OCI-LY7 (cell line): ENCODE measurements around the gene CFAP157. TPM values are rescaled to one million over a fixed set of nuclear protein-coding genes. Genes with fewer than 3 reads are reported as not detected.

Experiments
- BruUV-seq: library from RNA; stranded (reverse); fragments of 400-500 nt; replicated peaks from 2 replicates; lab custom pipeline; 2021; lab: Mats Ljungman, UMichigan
- CTCF ChIA-PET: fragments of 300-600 bp; sonication (Branson Sonifier 250); formaldehyde crosslinking; loops from one replicate; lab custom pipeline; 2022; ENCODE audit warnings: antibody characterized with exemption; ENCODE audit not compliant: unreplicated experiment; lab: Charles Lee
- POLR2A ChIA-PET: fragments of 300-600 bp; sonication (Branson Sonifier 250); formaldehyde crosslinking; loops from one replicate; lab custom pipeline; 2022; ENCODE audit warnings: antibody characterized with exemption; lab: Charles Lee
- DNase-seq: peaks from one replicate; pipeline ENCODE4 v3.0.0-alpha.2; 2015; ENCODE audit warnings: low spot score
- H2AFZ ChIP-seq: fragments of 200-600 bp; sonication (generic), shearing (Covaris generic); 2 replicates; pipeline ENCODE4 v1.6.1; 2014; ENCODE audit warnings: mild to moderate bottlenecking, antibody characterized with exemption, low read length, moderate library complexity
- H3K27ac ChIP-seq: fragments of 200-600 bp; sonication (generic); 2 replicates; pipeline ENCODE4 v1.5.1; 2014; ENCODE audit warnings: mixed run types, low read depth, mild to moderate bottlenecking, moderate library complexity, low read length, inconsistent platforms; ENCODE audit not compliant: poor library complexity, severe bottlenecking
- H3K36me3 ChIP-seq: fragments of 200-600 bp; sonication (generic); 2 replicates; pipeline ENCODE4 v1.6.1; 2014; ENCODE audit warnings: mild to moderate bottlenecking, antibody characterized with exemption, low read length, moderate library complexity, mixed read lengths; ENCODE audit not compliant: insufficient read depth
- H3K4me1 ChIP-seq: fragments of 200-600 bp; sonication (generic); 2 replicates; pipeline ENCODE4 v1.5.1; 2014; ENCODE audit warnings: mild to moderate bottlenecking, low read length; ENCODE audit not compliant: insufficient read depth, poor library complexity, severe bottlenecking
- H3K4me2 ChIP-seq: fragments of 200-600 bp; sonication (generic); 2 replicates; pipeline ENCODE4 v1.6.1; 2014; ENCODE audit warnings: mild to moderate bottlenecking, low read length
- H3K4me3 ChIP-seq: fragments of 200-600 bp; sonication (generic); 2 replicates; pipeline ENCODE4 v1.5.1; 2014; ENCODE audit warnings: mild to moderate bottlenecking, low read depth, low read length; ENCODE audit not compliant: poor library complexity, severe bottlenecking
- H3K79me2 ChIP-seq: fragments of 200-600 bp; sonication (generic); 2 replicates; pipeline ENCODE4 v1.6.1; 2016; ENCODE audit warnings: low read depth, mild to moderate bottlenecking, low read length, moderate library complexity, mixed read lengths; ENCODE audit not compliant: insufficient read depth
- H3K9me2 ChIP-seq: fragments of 200-600 bp; sonication (generic); 2 replicates; pipeline ENCODE4 v1.6.1; 2016; ENCODE audit warnings: mild to moderate bottlenecking, low read length, mixed read lengths; ENCODE audit not compliant: insufficient read depth
- H3K9me3 ChIP-seq: fragments of 200-600 bp; sonication (generic); 2 replicates; pipeline ENCODE4 v1.6.1; 2014; ENCODE audit warnings: mild to moderate bottlenecking, mixed run types, low read length, mixed read lengths
- H4K20me1 ChIP-seq: fragments of 200-600 bp; sonication (generic); 2 replicates; pipeline ENCODE4 v1.6.1; 2014; ENCODE audit warnings: mild to moderate bottlenecking, antibody characterized with exemption, low read length, moderate library complexity, mixed read lengths; ENCODE audit not compliant: insufficient read depth
- CTCF ChIP-seq: fragments of 200-600 bp; sonication (generic); conservative IDR thresholded peaks from 2 replicates; pipeline ENCODE4 v1.5.1; 2014; ENCODE audit warnings: mild to moderate bottlenecking, antibody characterized with exemption, low read length, moderate library complexity, mixed read lengths
- EZH2phosphoT487 ChIP-seq: fragments of 200-600 bp; sonication (generic); IDR thresholded peaks from 2 replicates; pipeline ENCODE4 v1.6.1; 2018; ENCODE audit warnings: low read depth, borderline replicate concordance, mild to moderate bottlenecking, mixed run types, antibody characterized with exemption, low read length, moderate library complexity, mixed read lengths
- intact Hi-C: fragments of 100-400 bp; cut with micrococcal nuclease; formaldehyde crosslinking; loops from one replicate; pipeline ENCODE4 v1.10.0; 2022; ENCODE audit not compliant: unreplicated experiment
- total RNA-seq, 2 experiments: library from RNA; depleted of rRNA in 1 of 2; stranded (reverse); fragments of >200 nt in 1 of 2; shearing (Covaris generic) in 1 of 2; gene quantifications; 2 replicates each; pipeline ENCODE4 v1.2.3, GENCODE V29; 2014 to 2022

CFAP157 gene
- total RNA-seq, 2 experiments from 2014 or later, result 0.13 to 0.22 TPM

GRCh38 chr9:127723013-127723412 is 16.2 kb downstream of the CFAP157 start:
- Histone ChIP-seq H3K27ac (no peak overlapping the region), H3K9me2 (no peaks in the 10 kb centered on the region), H3K4me2 (no peak overlapping the region), H2AFZ (no peak overlapping the region), H3K9me3 (no peaks in the 10 kb centered on the region), H3K4me3 (no peak overlapping the region), H3K4me1 (peaks cover 11% of the 10 kb centered on the region), H3K36me3 (no peaks in the 10 kb centered on the region), H4K20me1 (no peaks in the 10 kb centered on the region), H3K79me2 (no peaks in the 10 kb centered on the region)
- ChIA-PET POLR2A (interaction anchor here (1.4 kb wide), 1 partner anchor 14 kb away, joined by 3 read pairs; no protein-coding TSS in a partner anchor), CTCF (no interaction called here)
- intact Hi-C loops, result no loop called here
- no peak for DNase-seq
- TF ChIP-seq CTCF (no peak), EZH2phosphoT487 (no peak)
- no TSS peak for BruUV-seq

- Histone ChIP-seq H3K27ac (no peak overlapping the region), H3K9me3 (no peaks in the 10 kb centered on the region), H3K4me1 (peaks cover 11% of the 10 kb centered on the region), H4K20me1 (no peaks in the 10 kb centered on the region), H3K4me2 (no peak overlapping the region), H3K4me3 (no peak overlapping the region), H3K9me2 (no peaks in the 10 kb centered on the region), H3K36me3 (no peaks in the 10 kb centered on the region), H3K79me2 (no peaks in the 10 kb centered on the region), H2AFZ (no peak overlapping the region)
- CTCF ChIA-PET, result no interaction called here
- BruUV-seq, result no TSS peak
- DNase-seq, result no peak
- POLR2A ChIA-PET, result no interaction called here
- intact Hi-C loops, result no loop called here
- no peak for TF ChIP-seq EZH2phosphoT487
- TF ChIP-seq CTCF, result no peak
Observed at GRCh38 chr9:127723444-127723843, 16.7 kb downstream of the CFAP157 start.

DNA sequence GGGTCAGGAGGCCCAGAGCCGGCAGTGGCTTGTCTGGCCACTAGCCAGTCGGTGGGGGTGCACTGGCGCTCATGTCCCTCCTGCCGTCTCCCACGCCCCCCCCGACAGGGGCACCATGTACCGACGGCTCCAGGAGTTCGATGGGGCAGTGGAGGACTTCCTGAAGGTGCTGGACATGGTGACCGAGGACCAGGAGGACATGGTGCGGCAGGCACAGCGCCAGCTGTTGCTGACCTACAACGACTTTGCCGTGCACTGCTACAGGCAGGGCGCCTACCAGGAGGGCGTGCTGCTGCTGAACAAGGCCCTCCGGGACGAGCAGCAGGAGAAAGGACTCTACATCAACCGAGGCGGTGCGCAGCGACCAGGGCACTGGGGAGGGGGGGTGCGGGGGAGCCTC is 17.2 kb downstream of the CFAP157 start:
- DNase-seq, result no peak
- Histone ChIP-seq H3K4me2 (no peak overlapping the region), H3K27ac (no peak overlapping the region), H3K9me3 (no peaks in the 10 kb centered on the region), H4K20me1 (no peaks in the 10 kb centered on the region), H3K4me3 (no peak overlapping the region), H2AFZ (no peak overlapping the region), H3K4me1 (peaks cover 10% of the 10 kb centered on the region), H3K9me2 (no peaks in the 10 kb centered on the region), H3K79me2 (no peaks in the 10 kb centered on the region), H3K36me3 (no peaks in the 10 kb centered on the region)
- no TSS peak for BruUV-seq
- TF ChIP-seq CTCF (no peak), EZH2phosphoT487 (no peak)
- POLR2A ChIA-PET, result no interaction called here
- CTCF ChIA-PET, result no interaction called here
- intact Hi-C loops, result no loop called here
